HepG2 (cell line): ENCODE measurements around the gene HP1BP3. TPM values are rescaled to one million over a fixed set of nuclear protein-coding genes. Genes with fewer than 3 reads are reported as not detected.

ENCODE experiments used
- ASH2L ChIP-seq: fragments of 300-600, 200-600 bp; sonication (generic); IDR thresholded peaks from 2 replicates; pipeline ENCODE4 v1.7.0; 2017; ENCODE audit warnings: low read depth, mild to moderate bottlenecking, moderate library complexity, mixed read lengths, low read length; ENCODE audit not compliant: insufficient read length
- CREB1 ChIP-seq, 2 experiments: fragments of 450-650 bp in 1 of 2; IDR thresholded peaks; 2 replicates each; pipeline ENCODE4 v1.6.1; 2016 to 2017; ENCODE audit warnings: control low read depth in 1 of 2, mild to moderate bottlenecking in 1 of 2, missing compliant biosample characterization in 1 of 2, missing genetic modification characterization in 1 of 2
- CREM ChIP-seq, 2 experiments: sonication (generic) in 1 of 2; formaldehyde crosslinking in 1 of 2; IDR thresholded peaks; 2 replicates each; pipeline versions ENCODE4 v1.4.0 to v1.6.1; 2016 to 2020; ENCODE audit warnings: antibody characterized with exemption in 1 of 2, mild to moderate bottlenecking in 1 of 2, missing genetic modification reagents in 1 of 2
- ESRRA ChIP-seq: sonication (generic); formaldehyde crosslinking; IDR thresholded peaks from 2 replicates; pipeline ENCODE4 v1.5.1; 2020; ENCODE audit warnings: mild to moderate bottlenecking, low read depth, missing genetic modification reagents
- HNRNPUL1 ChIP-seq: fragments of 200-400 bp; formaldehyde crosslinking; IDR thresholded peaks from 2 replicates; pipeline ENCODE4 v1.6.1; 2017; ENCODE audit warnings: low read depth, mild to moderate bottlenecking, low read length, moderate library complexity
- MED1 ChIP-seq: sonication (generic); formaldehyde crosslinking; IDR thresholded peaks from 2 replicates; pipeline ENCODE4 v1.4.0; 2020; ENCODE audit warnings: missing genetic modification reagents
- MEF2D ChIP-seq: sonication (generic); formaldehyde crosslinking; IDR thresholded peaks from 2 replicates; pipeline ENCODE4 v1.5.1; 2020; ENCODE audit warnings: mild to moderate bottlenecking, missing genetic modification reagents
- POLR2A ChIP-seq, 2 experiments: IDR thresholded peaks; 2 replicates each; pipeline ENCODE4 v1.6.1; 2011; ENCODE audit warnings: low read depth in 2 of 2, low read length in 2 of 2, mild to moderate bottlenecking in 1 of 2, moderate library complexity in 1 of 2; ENCODE audit not compliant: insufficient read depth in 1 of 2
- TAF1 ChIP-seq: sonication (generic); formaldehyde crosslinking; IDR thresholded peaks from 2 replicates; pipeline ENCODE4 v1.4.0; 2020; ENCODE audit warnings: missing genetic modification reagents
- YY1 ChIP-seq: IDR thresholded peaks from 2 replicates; pipeline ENCODE4 v1.6.1; 2011; ENCODE audit warnings: low read length, low read depth, moderate library complexity, mild to moderate bottlenecking; ENCODE audit not compliant: insufficient read depth, insufficient replicate concordance
- ZKSCAN5 ChIP-seq: sonication (generic); formaldehyde crosslinking; IDR thresholded peaks from 2 replicates; pipeline ENCODE4 v1.5.1; 2020; ENCODE audit warnings: mild to moderate bottlenecking, missing genetic modification reagents
- ZNF124 ChIP-seq: sonication (generic); formaldehyde crosslinking; IDR thresholded peaks from 2 replicates; pipeline ENCODE4 v1.4.0; 2020; ENCODE audit warnings: missing genetic modification reagents
- ZNF136 ChIP-seq: sonication (generic); formaldehyde crosslinking; IDR thresholded peaks from 2 replicates; pipeline ENCODE4 v1.8.1; 2022; ENCODE audit warnings: low read depth, mild to moderate bottlenecking, moderate library complexity, missing genetic modification reagents
- ZNF629 ChIP-seq: sonication (generic); formaldehyde crosslinking; conservative IDR thresholded peaks from 2 replicates; pipeline ENCODE4 v1.5.0; 2020; ENCODE audit warnings: missing genetic modification reagents
- ZNF7 ChIP-seq: IDR thresholded peaks from 2 replicates; pipeline ENCODE4 v1.6.1; 2016; ENCODE audit warnings: missing biosample characterization, missing genetic modification reagents
- polyA plus RNA-seq, 8 experiments: library from polyadenylated mRNA; depleted of rRNA in 3 of 8; stranded (reverse) in 7 of 8; unstranded in 1 of 8; fragments of >200 nt; fragmentation: Illumina TruSeq in 4 of 8; extraction: Trizol in 4 of 8; gene quantifications; 2 replicates each; pipeline versions ENCODE4 v1.2.1 to v1.2.3, GENCODE V29; 2011 to 2016; ENCODE audit warnings: low read depth in 4 of 8, missing spikeins in 1 of 8, mixed read lengths in 1 of 8; ENCODE audit not compliant: insufficient read depth in 1 of 8
- total RNA-seq, 5 experiments: library from RNA; depleted of rRNA; stranded (reverse); fragments of >200 nt; fragmentation: Illumina TruSeq; extraction: Trizol; gene quantifications; 2 replicates each; pipeline ENCODE4 v1.2.3, GENCODE V29; 2016; ENCODE audit warnings: low read depth in 1 of 5
- TF ChIP-seq, protein P1 (sequence below): sonication (generic); formaldehyde crosslinking; IDR thresholded peaks from 2 replicates; pipeline ENCODE4 v1.5.1; 2020; ENCODE audit warnings: mild to moderate bottlenecking, missing genetic modification reagents
- TF ChIP-seq, protein P2 (sequence below): sonication (generic); formaldehyde crosslinking; IDR thresholded peaks from 2 replicates; pipeline ENCODE4 v1.4.0; 2020; ENCODE audit warnings: missing genetic modification reagents, borderline replicate concordance
- TF ChIP-seq, protein P3 (sequence below): sonication (generic); formaldehyde crosslinking; conservative IDR thresholded peaks from 2 replicates; pipeline ENCODE4 v1.5.0; 2020; ENCODE audit warnings: missing genetic modification reagents

HP1BP3 gene
- total and polyA plus RNA-seq, 2 of the 13 experiments (the other 11 are each of a cell fraction or from before 2014, with no cell fraction given) = 98.5 to 137 TPM

DNA sequence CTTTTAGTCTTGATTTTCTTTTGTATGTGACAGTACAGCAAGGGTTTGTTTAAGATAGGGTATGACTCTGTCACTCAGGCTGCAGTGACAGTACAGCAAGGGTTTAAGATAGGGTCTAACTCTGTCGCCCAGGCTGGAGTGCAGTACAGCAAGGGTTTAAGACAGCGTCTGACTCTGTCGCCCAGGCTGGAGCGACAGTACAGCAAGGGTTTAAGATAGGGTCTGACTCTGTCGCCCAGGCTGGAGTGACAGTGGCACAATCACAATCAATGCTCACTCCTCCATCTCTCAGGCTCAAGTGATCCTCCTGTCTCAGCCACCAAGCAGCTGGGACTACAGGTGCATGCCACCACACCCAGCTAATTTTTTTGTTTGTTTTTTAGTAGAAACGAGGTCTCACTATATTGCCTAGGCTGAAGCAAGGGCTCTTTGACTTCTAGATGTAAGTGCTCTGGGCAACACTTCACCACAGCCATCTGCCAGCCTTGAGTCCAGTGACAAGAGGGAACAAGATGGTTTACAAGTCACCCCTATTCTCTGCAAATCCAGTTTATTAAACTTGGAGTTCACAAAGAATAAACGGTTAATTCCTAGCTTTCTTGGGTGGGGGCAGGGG, 53.6 kb downstream of the HP1BP3 start (continued):
- TF ChIP-seq, protein P1, sequence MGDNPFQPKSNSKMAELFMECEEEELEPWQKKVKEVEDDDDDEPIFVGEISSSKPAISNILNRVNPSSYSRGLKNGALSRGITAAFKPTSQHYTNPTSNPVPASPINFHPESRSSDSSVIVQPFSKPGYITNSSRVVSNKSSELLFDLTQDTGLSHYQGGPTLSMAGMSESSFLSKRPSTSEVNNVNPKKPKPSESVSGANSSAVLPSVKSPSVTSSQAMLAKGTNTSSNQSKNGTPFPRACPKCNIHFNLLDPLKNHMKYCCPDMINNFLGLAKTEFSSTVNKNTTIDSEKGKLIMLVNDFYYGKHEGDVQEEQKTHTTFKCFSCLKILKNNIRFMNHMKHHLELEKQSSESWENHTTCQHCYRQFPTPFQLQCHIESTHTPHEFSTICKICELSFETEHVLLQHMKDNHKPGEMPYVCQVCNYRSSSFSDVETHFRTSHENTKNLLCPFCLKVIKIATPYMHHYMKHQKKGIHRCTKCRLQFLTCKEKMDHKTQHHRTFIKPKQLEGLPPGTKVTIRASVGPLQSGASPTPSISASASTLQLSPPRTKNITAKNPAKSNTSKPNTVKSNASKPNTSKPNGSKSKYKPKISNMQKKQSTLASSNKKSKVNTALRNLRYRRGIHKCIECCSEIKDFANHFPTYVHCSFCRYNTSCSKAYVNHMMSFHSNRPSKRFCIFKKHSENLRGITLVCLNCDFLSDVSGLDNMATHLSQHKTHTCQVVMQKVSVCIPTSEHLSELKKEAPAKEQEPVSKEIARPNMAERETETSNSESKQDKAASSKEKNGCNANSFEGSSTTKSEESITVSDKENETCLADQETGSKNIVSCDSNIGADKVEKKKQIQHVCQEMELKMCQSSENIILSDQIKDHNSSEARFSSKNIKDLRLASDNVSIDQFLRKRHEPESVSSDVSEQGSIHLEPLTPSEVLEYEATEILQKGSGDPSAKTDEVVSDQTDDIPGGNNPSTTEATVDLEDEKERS (CRISPR knock-in tag) = peak; percentile 52; the same call in 1 of the 2 replicates
- TF ChIP-seq, protein P2, sequence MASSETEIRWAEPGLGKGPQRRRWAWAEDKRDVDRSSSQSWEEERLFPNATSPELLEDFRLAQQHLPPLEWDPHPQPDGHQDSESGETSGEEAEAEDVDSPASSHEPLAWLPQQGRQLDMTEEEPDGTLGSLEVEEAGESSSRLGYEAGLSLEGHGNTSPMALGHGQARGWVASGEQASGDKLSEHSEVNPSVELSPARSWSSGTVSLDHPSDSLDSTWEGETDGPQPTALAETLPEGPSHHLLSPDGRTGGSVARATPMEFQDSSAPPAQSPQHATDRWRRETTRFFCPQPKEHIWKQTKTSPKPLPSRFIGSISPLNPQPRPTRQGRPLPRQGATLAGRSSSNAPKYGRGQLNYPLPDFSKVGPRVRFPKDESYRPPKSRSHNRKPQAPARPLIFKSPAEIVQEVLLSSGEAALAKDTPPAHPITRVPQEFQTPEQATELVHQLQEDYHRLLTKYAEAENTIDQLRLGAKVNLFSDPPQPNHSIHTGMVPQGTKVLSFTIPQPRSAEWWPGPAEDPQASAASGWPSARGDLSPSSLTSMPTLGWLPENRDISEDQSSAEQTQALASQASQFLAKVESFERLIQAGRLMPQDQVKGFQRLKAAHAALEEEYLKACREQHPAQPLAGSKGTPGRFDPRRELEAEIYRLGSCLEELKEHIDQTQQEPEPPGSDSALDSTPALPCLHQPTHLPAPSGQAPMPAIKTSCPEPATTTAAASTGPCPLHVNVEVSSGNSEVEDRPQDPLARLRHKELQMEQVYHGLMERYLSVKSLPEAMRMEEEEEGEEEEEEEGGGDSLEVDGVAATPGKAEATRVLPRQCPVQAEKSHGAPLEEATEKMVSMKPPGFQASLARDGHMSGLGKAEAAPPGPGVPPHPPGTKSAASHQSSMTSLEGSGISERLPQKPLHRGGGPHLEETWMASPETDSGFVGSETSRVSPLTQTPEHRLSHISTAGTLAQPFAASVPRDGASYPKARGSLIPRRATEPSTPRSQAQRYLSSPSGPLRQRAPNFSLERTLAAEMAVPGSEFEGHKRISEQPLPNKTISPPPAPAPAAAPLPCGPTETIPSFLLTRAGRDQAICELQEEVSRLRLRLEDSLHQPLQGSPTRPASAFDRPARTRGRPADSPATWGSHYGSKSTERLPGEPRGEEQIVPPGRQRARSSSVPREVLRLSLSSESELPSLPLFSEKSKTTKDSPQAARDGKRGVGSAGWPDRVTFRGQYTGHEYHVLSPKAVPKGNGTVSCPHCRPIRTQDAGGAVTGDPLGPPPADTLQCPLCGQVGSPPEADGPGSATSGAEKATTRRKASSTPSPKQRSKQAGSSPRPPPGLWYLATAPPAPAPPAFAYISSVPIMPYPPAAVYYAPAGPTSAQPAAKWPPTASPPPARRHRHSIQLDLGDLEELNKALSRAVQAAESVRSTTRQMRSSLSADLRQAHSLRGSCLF = 0 out of 2 replicates have a peak, but pooled peaks have one; percentile 13
- TF ChIP-seq, protein P3, sequence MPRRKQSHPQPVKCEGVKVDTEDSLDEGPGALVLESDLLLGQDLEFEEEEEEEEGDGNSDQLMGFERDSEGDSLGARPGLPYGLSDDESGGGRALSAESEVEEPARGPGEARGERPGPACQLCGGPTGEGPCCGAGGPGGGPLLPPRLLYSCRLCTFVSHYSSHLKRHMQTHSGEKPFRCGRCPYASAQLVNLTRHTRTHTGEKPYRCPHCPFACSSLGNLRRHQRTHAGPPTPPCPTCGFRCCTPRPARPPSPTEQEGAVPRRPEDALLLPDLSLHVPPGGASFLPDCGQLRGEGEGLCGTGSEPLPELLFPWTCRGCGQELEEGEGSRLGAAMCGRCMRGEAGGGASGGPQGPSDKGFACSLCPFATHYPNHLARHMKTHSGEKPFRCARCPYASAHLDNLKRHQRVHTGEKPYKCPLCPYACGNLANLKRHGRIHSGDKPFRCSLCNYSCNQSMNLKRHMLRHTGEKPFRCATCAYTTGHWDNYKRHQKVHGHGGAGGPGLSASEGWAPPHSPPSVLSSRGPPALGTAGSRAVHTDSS (CRISPR knock-in tag) = no peak
- TF ChIP-seq POLR2A (IDR thresholded peaks at IDR 0.05; ENCODE audit: insufficient read depth in 1 of 2, low read depth in 2 of 2, low read length in 2 of 2) (0 out of 4 replicates have a peak, but pooled peaks of 1 of the 2 experiments have one; percentile 2), ESRRA (CRISPR knock-in tag) (0 out of 2 replicates have a peak, but pooled peaks have one; percentile 31), ZNF7 (CRISPR knock-in tag) (no peak), ZKSCAN5 (CRISPR knock-in tag) (no peak), ZNF629 (no peak), ASH2L (no peak), CREM (IDR thresholded peaks at IDR 0.05) (0 out of 2 replicates have a peak, but pooled peaks have one; percentile 29), CREM (CRISPR knock-in tag; IDR thresholded peaks at IDR 0.05) (no peak), MED1 (no peak), MEF2D (CRISPR knock-in tag) (0 out of 2 replicates have a peak, but pooled peaks have one; percentile 31), ZNF124 (0 out of 2 replicates have a peak, but pooled peaks have one; percentile 17), CREB1 (IDR thresholded peaks at IDR 0.05) (no peak), CREB1 (CRISPR knock-in tag; IDR thresholded peaks at IDR 0.05) (peak; percentile 17; the same call in 1 of the 2 replicates), TAF1 (0 out of 2 replicates have a peak, but pooled peaks have one; percentile 10), HNRNPUL1 (no peak), YY1 (no peak), ZNF136 (CRISPR knock-in tag) (no peak)
